ENCODE measurements around the gene KIRREL1. TPM values are rescaled to one million over a fixed set of nuclear protein-coding genes. Genes with fewer than 3 reads are reported as not detected.

Gene KIRREL1
- total and polyA plus RNA-seq, 2 of the 13 experiments (the other 11 are each of a cell fraction or from before 2014, with no cell fraction given), result 0.02 to 0.03 TPM

DNA sequence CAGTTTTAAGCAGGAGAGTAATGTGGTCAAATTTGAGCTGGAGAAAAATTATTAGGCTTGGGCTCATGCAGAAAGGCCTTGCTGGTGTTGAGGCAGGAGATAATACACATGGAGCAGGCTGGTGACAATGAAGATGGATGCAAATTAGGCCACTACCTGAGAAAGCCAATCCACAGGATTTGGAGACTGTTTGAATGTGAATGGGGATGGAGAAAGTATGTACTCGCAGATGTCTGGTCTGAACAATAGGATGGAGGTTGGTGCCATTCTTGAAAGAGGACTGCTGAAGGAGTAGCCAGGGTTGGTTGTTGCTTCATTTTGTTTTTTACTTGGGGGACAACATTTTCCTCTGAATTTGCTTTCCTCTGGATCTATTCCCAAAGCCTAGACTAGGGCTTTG is 8.0 kb upstream of the KIRREL1 start:
- Histone ChIP-seq H3K27ac (ENCODE audit: extremely low read length, insufficient read depth, low read length) (no peak overlapping the region), H3K4me3 (replicated peaks in 1 of 3; ENCODE audit: insufficient read depth in 1 of 3, low read depth in 2 of 3, low read length in 3 of 3) (no peak overlapping the region), H3K36me3 (replicated peaks in 1 of 2; ENCODE audit: control insufficient read depth in 1 of 2, insufficient read depth in 2 of 2, low read length in 2 of 2) (no peaks in the 10 kb centered on the region), H3K27me3 (ENCODE audit: control insufficient read depth in 1 of 2, insufficient read depth in 2 of 2, low read length in 2 of 2) (no peaks in the 10 kb centered on the region; a peak in 1 of 5 replicates), H2AFZ (ENCODE audit: low read length) (no peak overlapping the region), H4K20me1 (ENCODE audit: insufficient read depth, low read length) (no peaks in the 10 kb centered on the region), H3K9me3 (ENCODE audit: low read length) (no peaks in the 10 kb centered on the region), H3K4me2 (ENCODE audit: low read depth, low read length) (no peak overlapping the region), H3K79me2 (ENCODE audit: insufficient read depth, low read length) (no peaks in the 10 kb centered on the region), H3K9ac (ENCODE audit: insufficient read depth, low read depth, low read length) (no peak overlapping the region), H3K4me1 (ENCODE audit: insufficient read depth, low read length) (no peaks in the 10 kb centered on the region)
- ChIA-PET CTCF (ENCODE audit: low intra/inter-chr PET ratio, low total read pairs) (no interaction called here), POLR2A (no interaction called here)
- ATAC-seq (no peak), DNase-seq (ENCODE audit: low spot score) (no peak), FAIRE-seq (no peak)
- in situ Hi-C loops (cut with HindIII; ENCODE audit: extremely low pct_ligation_motif_present, low pct_unique_long_range_greater_than_20kb) (no loop called here), intact Hi-C loops (cut with micrococcal nuclease; ENCODE audit: unreplicated experiment) (no loop called here)
- TF ChIP-seq, protein P1, sequence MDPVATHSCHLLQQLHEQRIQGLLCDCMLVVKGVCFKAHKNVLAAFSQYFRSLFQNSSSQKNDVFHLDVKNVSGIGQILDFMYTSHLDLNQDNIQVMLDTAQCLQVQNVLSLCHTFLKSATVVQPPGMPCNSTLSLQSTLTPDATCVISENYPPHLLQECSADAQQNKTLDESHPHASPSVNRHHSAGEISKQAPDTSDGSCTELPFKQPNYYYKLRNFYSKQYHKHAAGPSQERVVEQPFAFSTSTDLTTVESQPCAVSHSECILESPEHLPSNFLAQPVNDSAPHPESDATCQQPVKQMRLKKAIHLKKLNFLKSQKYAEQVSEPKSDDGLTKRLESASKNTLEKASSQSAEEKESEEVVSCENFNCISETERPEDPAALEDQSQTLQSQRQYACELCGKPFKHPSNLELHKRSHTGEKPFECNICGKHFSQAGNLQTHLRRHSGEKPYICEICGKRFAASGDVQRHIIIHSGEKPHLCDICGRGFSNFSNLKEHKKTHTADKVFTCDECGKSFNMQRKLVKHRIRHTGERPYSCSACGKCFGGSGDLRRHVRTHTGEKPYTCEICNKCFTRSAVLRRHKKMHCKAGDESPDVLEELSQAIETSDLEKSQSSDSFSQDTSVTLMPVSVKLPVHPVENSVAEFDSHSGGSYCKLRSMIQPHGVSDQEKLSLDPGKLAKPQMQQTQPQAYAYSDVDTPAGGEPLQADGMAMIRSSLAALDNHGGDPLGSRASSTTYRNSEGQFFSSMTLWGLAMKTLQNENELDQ (CRISPR knock-in tag; IDR thresholded peaks at IDR 0.05; ENCODE audit: borderline replicate concordance), result no peak
- TF ChIP-seq KMT2A (CRISPR knock-in tag; IDR thresholded peaks at IDR 0.05), result no peak
- TF ChIP-seq ZNF792 (CRISPR knock-in tag; IDR thresholded peaks at IDR 0.05), result no peak
- TF ChIP-seq, protein P2, sequence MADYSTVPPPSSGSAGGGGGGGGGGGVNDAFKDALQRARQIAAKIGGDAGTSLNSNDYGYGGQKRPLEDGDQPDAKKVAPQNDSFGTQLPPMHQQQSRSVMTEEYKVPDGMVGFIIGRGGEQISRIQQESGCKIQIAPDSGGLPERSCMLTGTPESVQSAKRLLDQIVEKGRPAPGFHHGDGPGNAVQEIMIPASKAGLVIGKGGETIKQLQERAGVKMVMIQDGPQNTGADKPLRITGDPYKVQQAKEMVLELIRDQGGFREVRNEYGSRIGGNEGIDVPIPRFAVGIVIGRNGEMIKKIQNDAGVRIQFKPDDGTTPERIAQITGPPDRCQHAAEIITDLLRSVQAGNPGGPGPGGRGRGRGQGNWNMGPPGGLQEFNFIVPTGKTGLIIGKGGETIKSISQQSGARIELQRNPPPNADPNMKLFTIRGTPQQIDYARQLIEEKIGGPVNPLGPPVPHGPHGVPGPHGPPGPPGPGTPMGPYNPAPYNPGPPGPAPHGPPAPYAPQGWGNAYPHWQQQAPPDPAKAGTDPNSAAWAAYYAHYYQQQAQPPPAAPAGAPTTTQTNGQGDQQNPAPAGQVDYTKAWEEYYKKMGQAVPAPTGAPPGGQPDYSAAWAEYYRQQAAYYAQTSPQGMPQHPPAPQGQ (CRISPR knock-in tag; IDR thresholded peaks at IDR 0.05; ENCODE audit: borderline replicate concordance), result no peak
- no TSS peak for BruUV-seq (replicated peaks)
- WGBS (ENCODE audit: low lambda C conversion rate), result 5% methylated on average over 1 of the region's 1 CpG

DNA sequence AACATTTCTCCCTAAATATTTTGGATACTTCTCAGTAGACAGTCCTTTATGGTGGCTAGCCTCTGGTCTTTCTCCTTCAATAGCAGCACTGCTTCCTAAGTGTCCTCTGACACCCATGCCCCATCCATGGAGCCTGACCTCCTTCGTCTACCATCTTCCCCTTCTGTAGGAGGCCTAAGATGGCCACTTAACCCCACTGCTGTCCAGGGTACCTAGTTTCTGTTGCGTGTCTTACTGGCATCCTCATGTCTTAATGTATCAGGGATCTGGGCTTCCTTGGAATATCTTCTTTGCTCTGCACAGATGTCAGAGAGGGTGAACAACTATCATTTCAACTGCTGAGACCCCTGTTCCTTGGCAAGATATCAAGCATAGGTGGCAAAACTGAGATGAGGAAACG is 5.4 kb upstream of the KIRREL1 start:
- H3K4me1 ChIP-seq (ENCODE audit: insufficient read depth, low read length), result no peaks in the 10 kb centered on the region
- no peaks in the 10 kb centered on the region for H3K9me3 ChIP-seq (ENCODE audit: low read length)
- FAIRE-seq (no peak), ATAC-seq (no peak), DNase-seq (ENCODE audit: low spot score) (no peak)
- H3K27me3 ChIP-seq (ENCODE audit: control insufficient read depth in 1 of 2, insufficient read depth in 2 of 2, low read length in 2 of 2), result peaks cover 0 to 2% of the 10 kb centered on the region in 2 experiments; a peak in 2 of 5 replicates
- H3K27ac ChIP-seq (ENCODE audit: extremely low read length, insufficient read depth, low read length), result no peak overlapping the region
- 3% methylated on average over 3 of the region's 3 CpGs for WGBS (ENCODE audit: low lambda C conversion rate)
- H3K36me3 ChIP-seq (replicated peaks in 1 of 2; ENCODE audit: control insufficient read depth in 1 of 2, insufficient read depth in 2 of 2, low read length in 2 of 2), result no peaks in the 10 kb centered on the region
- H3K4me2 ChIP-seq (ENCODE audit: low read depth, low read length), result no peak overlapping the region
- no TSS peak for BruUV-seq (replicated peaks)
- intact Hi-C loops (cut with micrococcal nuclease; ENCODE audit: unreplicated experiment), result no loop called here
- in situ Hi-C loops (cut with HindIII; ENCODE audit: extremely low pct_ligation_motif_present, low pct_unique_long_range_greater_than_20kb), result no loop called here
- no peaks in the 10 kb centered on the region for H4K20me1 ChIP-seq (ENCODE audit: insufficient read depth, low read length)
- POLR2A ChIA-PET, result no interaction called here
- H3K4me3 ChIP-seq (replicated peaks in 1 of 3; ENCODE audit: insufficient read depth in 1 of 3, low read depth in 2 of 3, low read length in 3 of 3), result no peak overlapping the region
- H2AFZ ChIP-seq (ENCODE audit: low read length), result no peak overlapping the region
- CTCF ChIA-PET (ENCODE audit: low intra/inter-chr PET ratio, low total read pairs), result no interaction called here
- no peak overlapping the region for H3K9ac ChIP-seq (ENCODE audit: insufficient read depth, low read depth, low read length)
- H3K79me2 ChIP-seq (ENCODE audit: insufficient read depth, low read length), result no peaks in the 10 kb centered on the region
- no peak for TF ChIP-seq ZSCAN12 (CRISPR knock-in tag; IDR thresholded peaks at IDR 0.05)
- no peak for TF ChIP-seq ZNF614 (CRISPR knock-in tag; IDR thresholded peaks at IDR 0.05; ENCODE audit: borderline replicate concordance)
- no peak for TF ChIP-seq MTF1 (CRISPR knock-in tag; IDR thresholded peaks at IDR 0.05)
- no peak for TF ChIP-seq TOE1 (CRISPR knock-in tag; IDR thresholded peaks at IDR 0.05)
- TF ChIP-seq, protein P3, sequence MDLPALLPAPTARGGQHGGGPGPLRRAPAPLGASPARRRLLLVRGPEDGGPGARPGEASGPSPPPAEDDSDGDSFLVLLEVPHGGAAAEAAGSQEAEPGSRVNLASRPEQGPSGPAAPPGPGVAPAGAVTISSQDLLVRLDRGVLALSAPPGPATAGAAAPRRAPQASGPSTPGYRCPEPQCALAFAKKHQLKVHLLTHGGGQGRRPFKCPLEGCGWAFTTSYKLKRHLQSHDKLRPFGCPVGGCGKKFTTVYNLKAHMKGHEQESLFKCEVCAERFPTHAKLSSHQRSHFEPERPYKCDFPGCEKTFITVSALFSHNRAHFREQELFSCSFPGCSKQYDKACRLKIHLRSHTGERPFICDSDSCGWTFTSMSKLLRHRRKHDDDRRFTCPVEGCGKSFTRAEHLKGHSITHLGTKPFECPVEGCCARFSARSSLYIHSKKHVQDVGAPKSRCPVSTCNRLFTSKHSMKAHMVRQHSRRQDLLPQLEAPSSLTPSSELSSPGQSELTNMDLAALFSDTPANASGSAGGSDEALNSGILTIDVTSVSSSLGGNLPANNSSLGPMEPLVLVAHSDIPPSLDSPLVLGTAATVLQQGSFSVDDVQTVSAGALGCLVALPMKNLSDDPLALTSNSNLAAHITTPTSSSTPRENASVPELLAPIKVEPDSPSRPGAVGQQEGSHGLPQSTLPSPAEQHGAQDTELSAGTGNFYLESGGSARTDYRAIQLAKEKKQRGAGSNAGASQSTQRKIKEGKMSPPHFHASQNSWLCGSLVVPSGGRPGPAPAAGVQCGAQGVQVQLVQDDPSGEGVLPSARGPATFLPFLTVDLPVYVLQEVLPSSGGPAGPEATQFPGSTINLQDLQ (CRISPR knock-in tag; IDR thresholded peaks at IDR 0.05), result no peak
- TF ChIP-seq ZNF878 (CRISPR knock-in tag; IDR thresholded peaks at IDR 0.05), result no peak
- TF ChIP-seq, protein P4, sequence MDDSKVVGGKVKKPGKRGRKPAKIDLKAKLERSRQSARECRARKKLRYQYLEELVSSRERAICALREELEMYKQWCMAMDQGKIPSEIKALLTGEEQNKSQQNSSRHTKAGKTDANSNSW (CRISPR knock-in tag; IDR thresholded peaks at IDR 0.05; ENCODE audit: borderline replicate concordance), result no peak

Measured in HepG2 (cell line).